Fibroblast of skin of abdomen (primary cell): ENCODE measurements around the gene IL36RN.

Experiments
- DNase-seq: peaks from one replicate; pipeline ENCODE4 v3.0.0-alpha.2; 2013

IL36RN gene

DNA sequence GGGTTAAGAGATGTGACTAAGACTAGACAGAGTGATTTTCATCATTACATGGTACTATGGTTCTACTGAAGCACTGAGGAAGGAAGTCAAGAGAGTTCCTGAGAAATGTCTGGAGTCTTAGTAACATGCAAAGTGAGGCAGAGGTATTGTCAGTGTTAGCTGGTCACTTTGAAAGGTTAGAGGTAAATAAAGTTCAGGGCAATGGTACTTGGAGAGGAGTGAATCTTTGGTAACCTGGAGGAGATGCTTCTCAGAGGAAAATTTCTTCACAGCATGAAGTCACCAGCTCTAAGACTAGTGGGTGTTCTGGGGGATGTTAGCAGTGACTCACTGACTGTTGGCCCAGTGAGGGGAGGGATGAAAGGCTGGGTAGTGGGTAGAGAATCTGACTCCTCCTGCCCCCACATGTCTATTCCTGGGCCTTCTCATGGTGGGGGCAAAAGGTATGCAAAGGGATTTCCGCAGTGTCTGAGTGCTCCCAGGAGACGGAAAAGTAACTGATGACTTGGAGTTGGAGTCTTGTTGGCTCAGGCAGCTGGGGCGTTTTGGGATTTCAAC is 45.1 kb downstream of the IL36RN start:
- peak; percentile 18 for DNase-seq

DNA sequence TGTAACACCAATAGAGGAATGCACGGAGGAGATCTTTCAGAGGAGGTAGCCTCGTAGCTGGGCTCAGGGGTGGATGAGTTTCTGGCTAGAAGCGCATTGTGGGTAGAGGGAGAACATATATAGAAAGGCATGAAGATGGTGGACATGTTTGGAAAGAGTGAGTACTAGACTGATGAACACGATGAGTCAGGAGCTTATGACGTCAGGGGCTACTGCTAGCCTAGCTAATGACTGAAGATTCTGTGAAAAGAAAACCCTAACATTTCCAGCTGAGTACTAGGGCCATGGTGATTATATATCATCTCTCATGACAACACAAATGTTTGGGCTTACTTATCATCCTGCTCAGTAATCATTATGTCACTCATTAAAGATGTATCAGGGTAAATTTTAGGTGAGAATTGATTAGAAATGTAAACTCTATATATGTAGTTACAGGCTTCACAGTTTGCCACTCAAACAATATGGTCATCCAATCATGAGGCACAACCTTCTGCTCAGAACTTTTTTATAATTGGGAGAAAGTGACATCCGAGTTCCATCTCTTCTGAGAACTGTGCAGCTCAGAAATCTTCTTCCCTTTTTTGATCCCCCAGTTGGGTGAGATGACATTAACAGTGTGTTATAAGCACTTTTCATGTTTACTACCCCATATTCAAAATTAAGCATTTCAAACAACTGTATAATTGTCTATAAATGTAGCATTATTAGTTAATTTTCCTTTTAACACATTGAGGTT is 46.2 kb downstream of the IL36RN start:
- DNase-seq, result peak; percentile 48

DNA sequence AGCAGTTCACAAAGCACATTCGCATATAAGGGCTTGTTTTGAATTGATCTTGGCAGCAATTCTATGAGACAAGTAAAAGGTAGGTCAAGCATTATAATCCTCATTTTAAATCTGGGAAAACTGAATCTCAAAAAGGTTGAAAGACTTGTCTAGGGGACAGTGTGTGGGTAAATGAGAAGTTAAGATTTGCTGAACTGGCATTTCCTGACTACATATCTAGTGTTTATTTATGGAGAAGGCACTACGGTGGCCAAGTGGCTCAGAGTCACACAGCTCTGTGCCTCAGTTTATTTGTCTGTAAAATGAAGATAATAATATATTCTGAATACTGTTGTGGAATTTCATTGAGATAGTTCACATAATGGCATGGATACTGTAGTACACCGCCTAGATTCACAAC is 52.1 kb downstream of the IL36RN start:
- DNase-seq, result no peak

DNA sequence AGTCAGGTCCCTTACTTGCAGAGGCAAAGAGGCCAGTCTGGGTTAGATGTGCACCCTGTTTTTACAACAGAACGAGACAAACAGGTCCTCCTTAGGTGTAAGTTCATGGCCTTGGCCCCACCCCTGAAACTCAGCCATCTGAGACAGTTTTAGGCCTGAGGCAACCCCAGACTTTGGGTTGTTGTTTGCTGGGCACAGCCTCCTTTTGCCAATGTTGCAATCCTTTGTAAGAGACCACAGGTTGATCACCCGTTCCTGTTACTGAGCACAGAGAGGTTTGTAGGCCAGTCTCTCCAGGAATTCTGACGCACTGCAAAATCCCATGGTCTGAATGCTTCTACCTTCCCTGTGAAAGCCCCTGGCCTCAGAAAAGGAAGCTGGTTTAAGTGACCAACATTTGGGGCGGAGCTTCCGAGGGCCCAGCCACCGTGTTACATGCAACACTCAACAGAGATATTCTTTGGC is 52.9 kb downstream of the IL36RN start:
- no peak for DNase-seq

- no peak for DNase-seq
Measured at GRCh38 chr2:113112441-113112840, 53.4 kb downstream of the IL36RN start.

DNA sequence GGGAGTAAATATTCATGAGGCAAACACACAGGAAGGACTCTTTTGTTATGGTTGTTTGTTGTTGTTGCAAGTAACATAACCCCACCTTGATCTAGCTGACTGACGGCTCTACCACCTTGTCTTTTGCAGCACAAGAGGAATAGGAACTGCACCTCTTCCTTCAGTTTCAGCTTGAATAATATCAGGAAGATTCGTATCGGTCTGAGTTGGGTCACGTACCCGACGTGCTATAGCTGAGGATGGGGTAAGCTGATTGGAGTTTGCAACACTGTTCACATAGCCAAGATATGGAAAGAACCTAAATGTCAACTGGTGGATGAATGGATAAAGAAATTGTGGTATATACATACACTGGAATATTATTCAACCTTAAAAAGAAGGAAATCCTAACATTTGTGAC is 53.9 kb downstream of the IL36RN start:
- no peak for DNase-seq

DNA sequence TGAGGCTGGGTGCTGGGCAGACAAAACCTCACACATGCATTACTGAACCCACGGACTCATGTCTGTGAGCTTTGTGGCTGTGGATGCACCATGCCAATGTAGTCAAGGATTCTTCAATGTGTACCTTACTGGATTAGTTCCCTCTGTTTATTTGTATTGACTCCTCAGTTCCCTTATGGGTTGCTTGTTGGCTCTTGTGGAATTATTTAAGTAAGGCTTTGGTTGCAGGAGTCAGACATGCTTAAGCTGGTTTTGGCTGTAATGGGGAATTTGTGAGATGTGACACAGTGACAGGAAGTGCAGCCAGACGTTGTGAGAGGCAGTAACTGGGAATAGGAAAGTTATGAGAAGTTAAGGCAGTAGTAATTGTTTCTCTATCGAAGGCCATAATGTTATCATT is 54.8 kb downstream of the IL36RN start:
- no peak for DNase-seq
